Prostate gland (tissue), 2 donors: Measurements from ENCODE around the gene KCND2. TPM values are rescaled to one million over a fixed set of nuclear protein-coding genes. Genes with fewer than 3 reads are reported as not detected.

Experiments
- DNase-seq: peaks from one replicate; pipeline ENCODE4 v3.0.0-alpha.2; 2019; ENCODE audit warnings: low spot score
- H3K27ac ChIP-seq, 2 donors: fragments of 200-600 bp; sonication (generic); 2 replicates each; pipeline ENCODE4 v1.5.1; 2017 to 2019
- H3K27me3 ChIP-seq: fragments of 200-600 bp; sonication (generic); replicated peaks from 2 replicates; pipeline ENCODE4 v1.5.1; 2019; ENCODE audit not compliant: insufficient read depth
- H3K36me3 ChIP-seq, 2 donors: fragments of 200-600 bp; sonication (generic); 1 replicate in 1 of 2; 2 replicates in 1 of 2; pipeline versions ENCODE4 v1.5.1 to v1.8.1; 2017 to 2019
- H3K4me1 ChIP-seq: fragments of 200-600 bp; sonication (generic); replicated peaks from 2 replicates; pipeline ENCODE4 v1.5.1; 2019
- H3K4me3 ChIP-seq, 2 donors: fragments of 200-600 bp; sonication (generic); 2 replicates each; pipeline ENCODE4 v1.5.1; 2017 to 2019
- H3K9me3 ChIP-seq: fragments of 200-600 bp; sonication (generic); 2 replicates; pipeline ENCODE4 v1.5.1; 2017
- CTCF ChIP-seq, 4 experiments: fragments of 200-600 bp in 2 of 4; fragments of 450-650 bp in 2 of 4; sonication (generic) in 2 of 4; IDR thresholded peaks; 1 replicate in 3 of 4; 2 replicates in 1 of 4; pipeline ENCODE4 v1.5.1; 2016 to 2019; ENCODE audit warnings: antibody characterized with exemption in 4 of 4, mild to moderate bottlenecking in 2 of 4, moderate library complexity in 2 of 4
- POLR2A ChIP-seq: fragments of 450-650 bp; IDR thresholded peaks from one replicate; pipeline ENCODE4 v1.6.1; 2016; ENCODE audit warnings: antibody characterized with exemption, mild to moderate bottlenecking
- POLR2AphosphoS5 ChIP-seq: sonication (generic); formaldehyde crosslinking; IDR thresholded peaks from one replicate; pipeline ENCODE4 v1.6.1; 2017; ENCODE audit warnings: antibody characterized with exemption
- WGBS: methylation state at CpG from one replicate; pipeline ENCODE4 v1.1.5; 2018; 5-methylcytosine and 5-hydroxymethylcytosine counted together
- intact Hi-C: fragments of 100-400 bp; cut with DNase I; formaldehyde crosslinking; loops from one replicate; pipeline ENCODE4 v1.14.2; 2022
- total RNA-seq, 2 donors: library from RNA; depleted of rRNA; stranded (reverse); fragments of >200 nt; gene quantifications; one replicate each; pipeline ENCODE4 v1.1.0, GENCODE V29; 2016

Gene KCND2
- total RNA-seq, 2 donors from 2014 or later, result 3.0 TPM; not detected in 1

- TF ChIP-seq POLR2A, result no peak
- no peak for TF ChIP-seq CTCF (IDR thresholded peaks at IDR 0.05)
- no peak for TF ChIP-seq POLR2AphosphoS5
- WGBS, result 57% methylated on average over 3 of the region's 3 CpGs
- H3K36me3 ChIP-seq, result no peaks in the 10 kb centered on the region
- intact Hi-C loops, result no loop called here
- DNase-seq, result no peak
- no peaks in the 10 kb centered on the region for H3K9me3 ChIP-seq
- H3K27ac ChIP-seq, result no peak overlapping the region
- no peaks in the 10 kb centered on the region for H3K4me1 ChIP-seq
- no peaks in the 10 kb centered on the region for H3K27me3 ChIP-seq
- H3K4me3 ChIP-seq, result no peak overlapping the region
Measured at GRCh38 chr7:120395526-120396019, 122.6 kb downstream of the KCND2 start.

- TF ChIP-seq CTCF (IDR thresholded peaks at IDR 0.05), result no peak
- TF ChIP-seq POLR2A, result no peak
- no peak for TF ChIP-seq POLR2AphosphoS5
- H3K27me3 ChIP-seq, result no peaks in the 10 kb centered on the region
- no peak overlapping the region for H3K27ac ChIP-seq
- no peaks in the 10 kb centered on the region for H3K36me3 ChIP-seq
- no peak for DNase-seq
- intact Hi-C loops, result no loop called here
- H3K4me1 ChIP-seq, result no peaks in the 10 kb centered on the region
- no peak overlapping the region for H3K4me3 ChIP-seq
- WGBS, result 91% methylated on average over 3 of the region's 3 CpGs
- no peaks in the 10 kb centered on the region for H3K9me3 ChIP-seq
Measured at GRCh38 chr7:120398284-120399000, 125.5 kb downstream of the KCND2 start.

- Histone ChIP-seq H3K9me3 (no peaks in the 10 kb centered on the region), H3K4me1 (no peaks in the 10 kb centered on the region), H3K27me3 (no peaks in the 10 kb centered on the region), H3K36me3 (no peaks in the 10 kb centered on the region), H3K27ac (no peak overlapping the region), H3K4me3 (no peak overlapping the region)
- 41% methylated on average over 2 of the region's 2 CpGs for WGBS
- intact Hi-C loops, result no loop called here
- no peak for DNase-seq
- TF ChIP-seq POLR2A (no peak), POLR2AphosphoS5 (no peak), CTCF (IDR thresholded peaks at IDR 0.05) (no peak)
Measured at GRCh38 chr7:120400806-120401455, 128.0 kb downstream of the KCND2 start.

GRCh38 chr7:120402079-120402767, 129.2 kb downstream of the KCND2 start:
- 8% methylated on average over 4 of the region's 4 CpGs for WGBS
- no peaks in the 10 kb centered on the region for H3K36me3 ChIP-seq
- no peaks in the 10 kb centered on the region for H3K4me1 ChIP-seq
- no peak for TF ChIP-seq POLR2A
- no peak for TF ChIP-seq POLR2AphosphoS5
- TF ChIP-seq CTCF (IDR thresholded peaks at IDR 0.05), result no peak
- H3K27me3 ChIP-seq, result no peaks in the 10 kb centered on the region
- intact Hi-C loops, result no loop called here
- H3K9me3 ChIP-seq, result no peaks in the 10 kb centered on the region
- H3K27ac ChIP-seq, result no peak overlapping the region
- no peak overlapping the region for H3K4me3 ChIP-seq
- no peak for DNase-seq
